T-helper 1 cell (primary cell): Measurements from ENCODE around the gene SNRPA1.

Experiments used
- DNase-seq, 5 donors: peaks; one replicate each; pipeline ENCODE4 v3.0.0-alpha.2; 2012 to 2020

The SNRPA1 gene

GRCh38 chr15:101318839-101319238 lies 23.8 kb upstream of the SNRPA1 start:
- DNase-seq: no peak

DNA sequence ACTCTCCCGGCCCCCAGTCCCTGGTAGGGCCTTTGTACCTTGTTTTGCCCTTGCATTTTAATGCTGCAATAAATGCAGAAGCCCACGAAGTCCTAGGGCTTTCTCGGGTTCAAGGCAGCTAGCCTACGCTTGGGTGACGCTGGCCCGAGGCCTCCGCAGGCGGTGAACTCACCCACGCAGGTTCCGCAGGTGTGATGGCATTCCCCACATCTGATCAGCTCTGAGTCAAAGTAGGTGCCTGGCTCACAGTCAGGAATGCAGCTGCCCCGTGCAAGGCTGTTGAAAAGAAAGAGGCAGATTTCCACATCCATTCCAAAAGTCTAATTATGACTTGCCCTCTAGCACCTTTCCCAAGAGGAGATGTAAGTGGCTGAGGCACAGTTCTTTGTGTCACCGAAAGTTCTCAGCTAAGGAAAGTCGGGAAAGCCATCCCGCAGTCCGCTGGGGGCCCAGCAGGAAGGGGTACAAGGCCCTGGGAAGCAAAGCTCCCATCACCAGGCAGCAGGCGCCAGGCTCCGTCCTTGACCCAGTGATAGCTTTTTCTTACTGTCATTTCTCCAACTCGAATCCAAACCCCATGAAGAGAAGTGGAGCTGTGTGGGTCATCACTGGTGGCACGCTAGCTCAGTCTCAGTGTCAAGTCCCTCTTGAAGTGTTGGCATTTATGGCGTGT lies 23.2 kb upstream of the SNRPA1 start:
- no peak for DNase-seq

GRCh38 chr15:101317336-101317872 lies 22.4 kb upstream of the SNRPA1 start:
- DNase-seq: no peak

DNA sequence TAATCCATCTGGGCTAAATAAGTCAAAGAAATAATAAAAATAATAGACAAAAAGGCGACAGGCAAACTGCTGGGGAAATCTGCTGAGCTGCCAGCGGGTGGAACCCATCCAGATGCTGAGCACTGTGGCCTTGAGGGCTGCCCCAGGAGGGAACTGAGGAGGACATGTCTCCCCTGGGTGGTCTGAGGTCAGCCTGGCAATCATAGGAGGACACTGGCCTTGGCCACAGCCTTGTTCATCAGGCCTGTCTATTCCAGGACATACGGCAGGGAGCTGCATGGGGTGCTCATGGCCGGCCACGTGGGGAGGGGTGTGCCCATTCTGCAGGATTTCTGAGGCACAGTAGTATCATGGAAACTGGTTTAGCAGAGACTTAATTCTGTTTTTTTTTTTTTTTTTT lies 21.5 kb upstream of the SNRPA1 start:
- DNase-seq: no peak

DNA sequence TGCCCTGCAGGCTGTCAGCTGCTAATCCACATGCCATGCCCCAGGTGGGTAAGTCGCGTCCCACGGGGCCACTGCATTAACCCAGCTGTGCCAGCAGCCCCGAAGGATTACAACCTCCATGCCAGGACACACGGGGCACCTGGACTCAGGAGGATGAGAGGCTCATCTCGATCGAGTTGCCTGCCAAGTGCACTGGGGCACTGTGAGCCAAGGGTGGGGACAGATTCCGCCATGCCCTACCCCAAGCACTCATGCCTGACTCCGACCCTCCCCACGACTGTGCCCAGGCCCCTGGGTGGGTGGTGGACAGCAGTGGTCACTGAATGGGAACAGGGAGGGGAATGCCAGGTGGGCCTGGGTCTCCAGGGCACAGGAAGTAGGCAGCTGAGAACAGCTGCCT lies 20.7 kb upstream of the SNRPA1 start:
- no peak for DNase-seq

- no peak for DNase-seq
These were observed 19.5 kb upstream of the SNRPA1 start for GRCh38 chr15:101314336-101315125.

- DNase-seq: no peak
These were observed 18.2 kb upstream of the SNRPA1 start for GRCh38 chr15:101313041-101313761.

DNA sequence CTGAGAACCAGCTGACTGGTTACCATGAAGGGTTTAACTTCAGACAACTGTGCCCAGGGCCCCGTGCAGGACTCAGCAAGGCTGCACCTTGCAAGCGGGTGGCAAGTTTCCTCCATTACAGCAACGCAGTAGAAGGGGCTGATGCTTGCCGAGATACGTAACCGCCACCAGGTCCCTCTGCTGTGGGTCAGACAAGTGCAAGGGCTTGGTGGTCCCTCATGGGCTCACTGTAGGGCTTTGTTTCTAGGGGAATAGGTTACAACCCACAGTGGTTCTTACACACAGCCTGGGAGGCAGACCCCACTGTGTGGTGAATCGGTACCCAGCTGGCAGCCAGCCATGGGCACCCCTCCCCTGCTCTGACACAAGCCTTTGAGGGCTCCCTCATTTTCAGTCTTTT lies 15.5 kb upstream of the SNRPA1 start:
- DNase-seq: no peak

GRCh38 chr15:101310161-101310480 lies 15.1 kb upstream of the SNRPA1 start:
- no peak for DNase-seq

DNA sequence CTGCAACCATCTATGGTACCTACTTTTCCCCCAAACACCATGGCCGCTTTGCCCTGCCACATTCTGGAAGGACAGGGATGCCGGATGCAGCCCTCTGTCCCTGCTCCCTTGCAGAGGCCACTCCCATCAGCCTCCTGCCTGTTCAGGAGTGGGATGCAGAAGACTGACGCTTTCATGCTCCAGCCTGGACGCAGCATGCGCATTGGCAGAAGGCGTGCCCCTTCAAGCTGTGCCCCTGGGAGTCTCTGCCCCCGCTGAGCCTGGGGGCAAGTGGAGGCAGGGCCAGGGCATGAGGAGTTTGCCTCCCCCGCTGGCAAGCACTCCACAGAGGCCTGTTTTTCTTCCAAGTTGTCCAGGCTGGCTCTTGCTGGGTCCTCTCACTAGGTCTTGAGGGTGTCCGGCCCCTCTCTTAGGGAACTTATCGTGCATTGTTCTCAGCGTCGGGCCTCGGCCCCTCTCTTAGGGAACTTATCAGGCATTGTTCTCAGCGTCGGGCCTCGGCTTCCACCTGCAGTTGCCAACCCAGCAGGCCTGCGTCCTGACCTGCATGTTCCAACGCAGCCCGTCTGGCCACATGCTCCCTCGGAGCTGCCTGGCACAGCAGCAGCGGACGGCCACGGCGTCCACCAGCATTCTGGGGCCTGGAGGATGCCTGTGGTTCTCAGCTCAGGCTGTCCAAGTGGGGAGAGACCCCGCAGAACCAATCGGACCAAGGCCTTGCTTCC lies 14.6 kb upstream of the SNRPA1 start:
- DNase-seq: no peak

DNA sequence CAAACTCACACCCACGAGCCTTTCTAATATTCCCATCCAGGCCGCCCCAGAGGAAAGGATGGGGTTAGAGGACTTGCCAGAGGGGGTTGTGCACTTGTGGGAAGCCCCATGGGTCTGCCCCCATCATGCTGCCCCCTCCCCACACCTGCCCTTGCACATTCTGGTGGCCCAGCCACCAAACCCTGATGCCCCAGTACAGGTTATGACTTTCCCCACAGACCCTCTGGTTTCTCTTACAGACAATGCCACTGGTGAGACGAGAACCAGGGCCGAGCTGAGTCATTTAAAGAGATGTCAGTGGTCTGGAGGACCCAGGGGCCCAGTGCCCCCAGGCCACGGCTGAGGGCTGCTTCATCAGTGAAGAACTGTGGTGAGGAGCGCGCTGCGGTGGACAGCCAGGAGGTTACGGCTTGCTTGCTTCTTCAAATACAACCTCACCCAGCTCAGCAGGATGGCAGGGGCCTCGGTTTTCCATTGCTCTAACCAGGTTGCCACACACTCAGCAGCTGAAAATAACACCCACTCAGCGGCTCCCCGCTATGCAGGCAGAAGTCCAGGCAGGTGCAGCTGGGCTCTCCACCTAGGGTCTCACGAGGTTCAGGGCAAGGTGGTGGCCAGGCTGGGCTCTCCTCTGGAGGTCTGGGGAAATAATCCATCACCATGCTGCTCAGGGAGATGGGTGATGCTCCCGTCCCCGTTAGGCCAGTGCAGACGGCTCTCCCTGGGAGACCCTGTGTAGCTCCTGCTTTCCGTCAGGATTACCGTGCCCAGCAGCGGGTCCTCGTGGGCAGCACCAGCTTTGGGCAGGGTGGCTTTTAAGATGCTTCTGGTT lies 13.8 kb upstream of the SNRPA1 start:
- no peak for DNase-seq

DNA sequence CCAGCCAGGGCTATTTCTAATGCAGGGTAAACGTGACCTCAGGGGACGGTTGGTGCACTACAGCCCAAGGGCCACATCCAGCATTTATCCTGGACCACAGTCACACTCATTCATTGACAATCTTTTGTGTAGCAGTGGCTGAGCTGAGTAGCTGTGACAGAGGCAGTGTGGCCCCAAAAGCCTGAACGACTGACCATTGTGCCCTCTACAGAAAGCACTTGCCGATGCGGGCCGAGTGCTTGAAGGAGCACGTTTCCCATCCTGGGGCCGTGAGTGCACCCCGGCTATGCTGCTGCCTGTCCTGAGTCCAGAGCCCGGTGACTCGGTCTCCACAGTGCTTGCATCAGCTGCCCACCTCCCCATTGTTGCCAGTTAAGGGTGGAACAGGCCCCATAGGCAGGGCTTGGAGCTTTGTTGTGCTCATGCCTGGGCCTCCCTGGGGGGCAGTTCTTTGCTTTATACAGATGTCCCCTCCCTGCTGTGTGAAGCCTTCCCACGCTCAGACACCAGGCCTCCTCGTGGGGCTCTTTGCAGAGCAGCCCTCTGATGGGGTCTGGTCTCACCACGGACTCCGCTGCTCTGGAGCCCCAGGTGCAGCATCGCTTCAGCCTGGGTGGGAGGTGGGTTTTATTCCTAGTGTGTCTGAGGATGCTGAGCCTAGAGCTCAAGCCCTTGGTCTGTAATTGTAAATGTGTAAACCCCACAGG lies 13.0 kb upstream of the SNRPA1 start:
- no peak for DNase-seq

GRCh38 chr15:101307048-101307896 lies 12.2 kb upstream of the SNRPA1 start:
- no peak for DNase-seq

DNA sequence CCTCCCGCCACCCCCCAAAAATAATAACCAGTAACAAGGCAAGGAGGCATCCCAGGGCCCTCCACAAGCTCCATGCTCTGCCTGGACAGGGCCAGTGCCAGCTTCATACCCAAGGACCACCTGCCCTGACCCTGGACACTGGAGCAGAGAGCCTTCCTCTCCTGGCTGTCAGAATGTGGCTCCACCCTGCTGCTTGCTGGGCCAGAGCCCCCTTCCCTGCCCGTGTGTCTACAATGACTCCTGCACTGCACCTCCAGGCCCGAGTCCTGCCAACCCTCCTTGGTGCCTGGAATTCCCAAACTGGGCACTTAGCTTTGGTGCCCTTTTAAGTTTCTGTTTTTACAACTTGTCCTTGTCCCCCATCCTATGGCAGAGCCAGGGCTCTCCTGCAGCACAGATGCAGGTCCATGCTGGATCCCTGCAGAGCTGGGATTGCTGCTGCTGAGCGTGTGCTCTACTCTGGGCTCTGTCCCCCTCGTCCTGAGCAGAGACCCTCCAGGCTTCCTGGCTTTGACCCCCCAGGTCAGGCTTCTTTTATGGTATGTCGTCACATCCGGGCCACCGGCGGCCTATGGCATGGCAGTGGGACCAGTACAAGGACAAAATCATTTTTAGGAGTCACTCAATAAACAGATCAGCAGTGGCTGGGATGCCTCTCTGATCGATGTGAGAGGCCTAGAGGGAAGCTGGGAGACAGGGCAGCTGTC lies 11.4 kb upstream of the SNRPA1 start:
- no peak for DNase-seq

GRCh38 chr15:101305820-101306255 lies 10.8 kb upstream of the SNRPA1 start:
- no peak for DNase-seq

DNA sequence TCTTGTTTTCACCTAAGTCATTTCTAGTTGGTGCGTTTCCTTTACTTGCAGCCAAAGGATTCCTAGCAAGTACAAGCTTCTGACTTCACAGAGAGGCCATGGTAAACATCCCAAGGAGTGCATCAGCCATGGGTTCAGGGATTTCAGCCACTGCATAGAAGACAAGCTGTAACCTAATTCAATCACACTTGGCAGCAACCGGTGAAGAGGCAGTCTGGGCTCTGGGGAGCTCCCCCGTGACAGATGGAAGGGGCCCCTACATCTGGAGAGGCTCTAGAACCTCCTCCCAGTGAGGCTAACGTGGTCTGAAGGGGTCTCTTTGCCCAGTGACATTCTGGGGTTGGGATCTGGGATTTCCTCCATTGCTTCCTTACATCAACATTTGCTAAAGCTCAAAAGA lies 8.4 kb upstream of the SNRPA1 start:
- no peak for DNase-seq

DNA sequence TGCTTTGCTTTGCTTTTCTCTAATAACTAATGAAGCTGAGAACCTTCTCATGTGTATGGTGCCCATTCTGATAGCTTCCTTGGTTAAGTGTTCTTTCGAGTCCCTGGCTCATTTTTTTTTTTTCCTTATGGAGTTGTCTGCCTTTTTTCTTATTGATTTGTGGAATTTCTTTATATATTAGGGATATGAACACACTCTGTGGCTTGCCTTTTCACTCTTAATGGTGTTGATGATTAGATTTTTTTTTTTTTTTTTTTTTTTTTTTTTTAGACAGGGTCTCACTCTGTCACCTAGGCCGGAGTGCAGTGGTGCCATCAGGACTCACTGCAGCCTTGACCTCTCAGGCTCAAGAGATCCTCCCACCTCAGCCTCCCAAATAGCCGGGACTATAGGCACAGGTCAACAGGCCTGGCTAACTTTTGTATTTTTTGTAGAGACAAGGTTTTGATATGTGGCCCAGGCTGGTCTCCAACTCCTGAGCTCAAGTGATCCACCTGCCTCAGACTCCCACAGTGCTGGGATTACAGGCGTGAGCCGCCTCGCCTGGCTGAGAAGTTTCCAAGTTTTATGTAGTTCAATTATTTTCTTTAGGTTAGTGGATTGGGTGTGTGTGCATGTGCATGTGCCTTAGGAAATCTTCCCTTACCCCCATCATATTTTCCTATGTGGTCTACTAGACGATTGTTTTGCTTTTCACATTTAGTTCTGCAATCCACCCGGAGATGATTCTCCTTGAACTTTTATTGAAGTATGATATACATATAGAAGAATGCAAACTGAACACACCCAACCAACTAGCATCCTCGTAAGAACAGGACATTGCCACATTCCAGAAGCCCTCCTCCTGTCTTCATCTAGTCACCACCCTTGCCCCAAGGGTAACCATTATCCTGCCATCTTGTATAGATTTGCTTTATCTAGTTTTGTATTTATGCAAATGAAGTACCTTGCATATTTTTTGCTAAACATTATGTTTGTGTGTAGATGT lies 1.7 kb upstream of the SNRPA1 start:
- DNase-seq: no peak

DNA sequence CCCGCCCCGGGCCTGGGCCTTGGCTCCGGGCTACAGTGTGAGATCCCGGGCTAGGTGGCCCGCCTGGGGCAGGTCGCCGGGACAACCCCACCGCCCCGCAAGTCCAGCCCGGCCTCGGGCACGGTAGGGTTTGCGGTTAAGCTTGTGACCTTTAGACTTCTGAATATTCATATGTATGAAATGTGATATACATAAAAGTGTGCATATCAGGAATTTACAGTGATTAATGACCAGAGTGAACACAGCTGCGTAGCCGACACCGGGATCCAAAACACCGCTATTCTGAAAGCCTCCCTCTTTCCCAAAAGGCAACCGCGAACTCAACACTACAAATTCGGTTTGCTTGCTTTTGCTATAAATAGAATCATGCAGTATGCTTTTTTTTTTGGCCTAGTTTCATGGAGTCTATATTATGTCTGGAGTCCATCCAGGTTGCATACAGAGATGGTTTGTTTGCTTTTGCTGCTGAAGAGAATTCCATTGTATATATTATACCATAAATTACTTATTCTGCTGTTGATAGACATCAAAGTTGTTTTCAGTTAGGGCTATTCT lies 636 bp upstream of the SNRPA1 start:
- DNase-seq: no peak
